ENCODE data around the gene ST3GAL3.

ST3GAL3 gene

DNA sequence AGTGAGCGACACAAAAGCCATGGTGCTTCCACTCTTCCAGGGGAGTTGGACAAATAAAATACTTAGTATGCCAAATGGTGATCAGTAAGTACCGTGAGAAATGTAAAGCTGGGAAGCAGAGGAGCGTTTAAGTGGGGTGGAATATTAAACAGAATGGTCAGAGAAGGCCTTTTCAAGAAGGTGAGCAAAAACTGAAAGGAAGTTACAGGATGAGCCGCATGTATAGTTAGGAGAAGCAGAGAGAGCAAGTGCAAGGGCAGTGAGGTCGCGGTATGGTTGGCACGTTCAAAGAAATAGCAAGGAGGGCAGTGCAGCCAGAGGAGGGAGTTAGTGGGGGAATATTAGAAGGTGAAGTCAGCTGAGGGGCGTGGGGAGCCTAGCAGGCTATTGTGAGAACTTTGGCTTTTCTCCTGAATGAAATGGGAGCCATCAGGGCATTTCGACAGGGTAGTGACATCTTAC is 266.7 kb downstream of the ST3GAL3 start:
- no peak for TF ChIP-seq CTCF (IDR thresholded peaks at IDR 0.05; ENCODE audit: extremely low read depth, insufficient read depth, missing control alignments)
- no peak for DNase-seq (ENCODE audit: low spot score)
- in situ Hi-C loops (cut with MboI; ENCODE audit: low pct_unique_long_range_greater_than_20kb, low sequenced_read_pairs, unreplicated experiment), result no loop called here

DNA sequence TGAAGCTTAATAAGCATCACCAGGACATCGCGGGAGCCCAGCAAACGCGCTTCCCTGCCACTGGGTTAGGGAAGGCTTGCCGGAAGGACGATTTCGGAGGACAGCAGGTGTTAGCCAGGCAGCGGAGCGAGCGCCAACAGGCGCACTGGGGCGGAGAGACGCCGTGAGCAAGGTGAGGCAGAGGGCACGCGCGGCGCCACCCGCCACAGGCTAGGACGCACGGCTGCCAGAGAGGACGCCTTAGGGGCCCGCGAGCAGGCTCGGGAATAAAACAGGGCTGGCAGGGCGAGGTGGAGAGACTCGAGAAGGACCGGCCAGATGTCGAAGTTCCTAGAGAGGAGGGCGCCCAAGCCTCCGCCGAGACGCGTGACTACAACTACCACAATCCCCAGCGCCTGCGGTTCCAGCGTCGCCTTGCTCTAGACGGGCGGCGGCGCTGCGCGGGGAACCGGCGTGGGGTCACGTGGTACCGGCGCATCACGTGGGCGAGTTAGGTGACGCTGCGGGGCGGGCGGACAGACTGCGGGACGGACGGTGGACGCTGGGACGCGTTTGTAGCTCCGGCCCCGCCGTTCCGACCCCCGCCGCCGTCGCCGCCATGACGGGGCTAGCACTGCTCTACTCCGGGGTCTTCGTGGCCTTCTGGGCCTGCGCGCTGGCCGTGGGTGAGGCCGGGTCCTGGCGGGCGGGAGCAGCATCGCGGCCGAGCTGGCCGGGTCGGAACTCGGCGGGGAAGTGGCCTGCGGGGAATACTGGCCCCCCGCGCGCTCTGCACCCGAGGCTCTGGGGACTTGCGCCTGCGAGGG is 267.3 kb downstream of the ST3GAL3 start, which contains the start of gene ATP6V0B:
Gene ATP6V0B, plus strand, starts transcription at position 518 of the 806 bp plus-strand sequence. Its CDS starts 81 bp downstream, at position 599.
- in situ Hi-C loops (cut with MboI; ENCODE audit: low pct_unique_long_range_greater_than_20kb, low sequenced_read_pairs, unreplicated experiment), result no loop called here
- TF ChIP-seq CTCF (IDR thresholded peaks at IDR 0.05; ENCODE audit: extremely low read depth, insufficient read depth, missing control alignments), result peak; percentile 17

GRCh38 chr1:43975249-43975961 is 268.1 kb downstream of the ST3GAL3 start:
- peak; percentile 68 for DNase-seq (ENCODE audit: low spot score)
- no peak for TF ChIP-seq CTCF (IDR thresholded peaks at IDR 0.05; ENCODE audit: extremely low read depth, insufficient read depth, missing control alignments)
- in situ Hi-C loops (cut with MboI; ENCODE audit: low pct_unique_long_range_greater_than_20kb, low sequenced_read_pairs, unreplicated experiment), result no loop called here

More for the DNA sequence above, 267.3 kb downstream of the ST3GAL3 start, which contains the start of gene ATP6V0B:
- peak; percentile 98 for DNase-seq (ENCODE audit: low spot score)

DNA sequence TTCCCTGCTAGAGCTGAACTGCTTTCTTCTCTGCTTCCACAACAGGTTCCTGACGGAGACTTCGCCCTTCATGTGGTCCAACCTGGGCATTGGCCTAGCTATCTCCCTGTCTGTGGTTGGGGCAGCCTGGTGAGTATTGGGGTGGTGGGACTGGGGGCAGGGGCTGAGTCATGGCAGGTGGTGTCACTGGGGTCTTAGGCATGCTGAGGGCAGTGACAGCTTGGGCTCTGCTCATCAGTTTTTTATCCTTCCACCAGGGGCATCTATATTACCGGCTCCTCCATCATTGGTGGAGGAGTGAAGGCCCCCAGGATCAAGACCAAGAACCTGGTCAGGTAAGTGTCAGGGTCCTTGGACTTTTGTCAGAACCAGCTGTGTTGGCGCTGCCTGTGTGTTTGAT is 268.7 kb downstream of the ST3GAL3 start:
- no peak for DNase-seq (ENCODE audit: low spot score)
- in situ Hi-C loops (cut with MboI; ENCODE audit: low pct_unique_long_range_greater_than_20kb, low sequenced_read_pairs, unreplicated experiment), result no loop called here
- TF ChIP-seq CTCF (IDR thresholded peaks at IDR 0.05; ENCODE audit: extremely low read depth, insufficient read depth, missing control alignments), result no peak

- DNase-seq (ENCODE audit: low spot score), result no peak
- no peak for TF ChIP-seq CTCF (IDR thresholded peaks at IDR 0.05; ENCODE audit: extremely low read depth, insufficient read depth, missing control alignments)
- in situ Hi-C loops (cut with MboI; ENCODE audit: low pct_unique_long_range_greater_than_20kb, low sequenced_read_pairs, unreplicated experiment), result no loop called here
Observed at GRCh38 chr1:43976890-43977289, 269.6 kb downstream of the ST3GAL3 start.

- no peak for DNase-seq (ENCODE audit: low spot score)
- TF ChIP-seq CTCF (IDR thresholded peaks at IDR 0.05; ENCODE audit: extremely low read depth, insufficient read depth, missing control alignments), result no peak
- in situ Hi-C loops (cut with MboI; ENCODE audit: low pct_unique_long_range_greater_than_20kb, low sequenced_read_pairs, unreplicated experiment), result no loop called here
Observed at GRCh38 chr1:43977376-43978263, 270.3 kb downstream of the ST3GAL3 start.
